Ishikawa (cell line): Measurements from ENCODE around the gene BRMS1L.

Source experiments
- CEBPB ChIP-seq: IDR thresholded peaks from 2 replicates; pipeline ENCODE4 v1.6.1; 2012
- CREB1 ChIP-seq: IDR thresholded peaks from 2 replicates; pipeline ENCODE4 v1.6.1; 2012; ENCODE audit warnings: low read depth
- EGR1 ChIP-seq: IDR thresholded peaks from 2 replicates; pipeline ENCODE4 v1.6.1; 2012
- EP300 ChIP-seq: IDR thresholded peaks from 2 replicates; pipeline ENCODE4 v1.6.1; 2012; ENCODE audit warnings: borderline replicate concordance
- FOXM1 ChIP-seq: IDR thresholded peaks from 2 replicates; pipeline ENCODE4 v1.6.1; 2012; ENCODE audit warnings: low read depth, borderline replicate concordance
- MAX ChIP-seq: IDR thresholded peaks from 2 replicates; pipeline ENCODE4 v1.6.1; 2012
- NFIC ChIP-seq: IDR thresholded peaks from 2 replicates; pipeline ENCODE4 v1.6.1; 2012
- RAD21 ChIP-seq: IDR thresholded peaks from 2 replicates; pipeline ENCODE4 v1.6.1; 2012; ENCODE audit warnings: low read depth
- REST ChIP-seq: IDR thresholded peaks from 2 replicates; pipeline ENCODE4 v1.6.1; 2012; ENCODE audit warnings: low read depth, mild to moderate bottlenecking
- TAF1 ChIP-seq: IDR thresholded peaks from 2 replicates; pipeline ENCODE4 v1.6.1; 2012; ENCODE audit warnings: low read depth, mild to moderate bottlenecking
- TCF12 ChIP-seq: IDR thresholded peaks from 2 replicates; pipeline ENCODE4 v1.6.1; 2012; ENCODE audit warnings: low read depth
- TEAD4 ChIP-seq: IDR thresholded peaks from 2 replicates; pipeline ENCODE4 v1.6.1; 2012
- USF1 ChIP-seq: IDR thresholded peaks from 2 replicates; pipeline ENCODE4 v1.6.1; 2012
- YY1 ChIP-seq: IDR thresholded peaks from 2 replicates; pipeline ENCODE4 v1.6.1; 2012; ENCODE audit warnings: low read depth
- ZBTB7A ChIP-seq: IDR thresholded peaks from 2 replicates; pipeline ENCODE4 v1.6.1; 2012; ENCODE audit warnings: low read depth

Gene BRMS1L

GRCh38 chr14:35826218-35826951 is at the start of gene BRMS1L:
Gene BRMS1L (plus strand): TSS chr14:35826338. CDS start chr14:35826517, 179 bp downstream.
- TF ChIP-seq CREB1 (peak; percentile 92), NFIC (peak; percentile 70), YY1 (0 out of 2 replicates have a peak, but pooled peaks have one; percentile 45), CEBPB (no peak), EGR1 (no peak), MAX (peak; percentile 69), FOXM1 (no peak; the same call in 1 of the 2 replicates), TAF1 (peak; percentile 42), EP300 (0 out of 2 replicates have a peak, but pooled peaks have one; percentile 40), ZBTB7A (peak; percentile 61; the same call in 1 of the 2 replicates), RAD21 (no peak; the same call in 1 of the 2 replicates), TCF12 (peak; percentile 51)

GRCh38 chr14:35776823-35777222 is 49.3 kb upstream of the BRMS1L start:
- TF ChIP-seq RAD21: no peak
- TF ChIP-seq NFIC: no peak
- no peak for TF ChIP-seq TEAD4
- no peak for TF ChIP-seq EP300
- TF ChIP-seq FOXM1: no peak
- TF ChIP-seq USF1: no peak
- TF ChIP-seq REST: no peak
- TF ChIP-seq EGR1: no peak
- TF ChIP-seq CREB1: no peak
- TF ChIP-seq YY1: no peak
- no peak for TF ChIP-seq MAX
- TF ChIP-seq ZBTB7A: no peak
- no peak for TF ChIP-seq CEBPB
- TF ChIP-seq TCF12: no peak
- no peak for TF ChIP-seq TAF1

GRCh38 chr14:35779368-35779767 is 46.8 kb upstream of the BRMS1L start:
- TF ChIP-seq REST (no peak), TAF1 (no peak), NFIC (no peak), USF1 (no peak), FOXM1 (no peak), CEBPB (no peak), TEAD4 (no peak), ZBTB7A (no peak), YY1 (no peak), EP300 (no peak), CREB1 (no peak), RAD21 (no peak), EGR1 (no peak), MAX (no peak), TCF12 (no peak)

GRCh38 chr14:35783699-35784098 is 42.4 kb upstream of the BRMS1L start:
- TF ChIP-seq CEBPB (no peak), ZBTB7A (no peak), RAD21 (no peak)

GRCh38 chr14:35786856-35787255 is 39.3 kb upstream of the BRMS1L start:
- TF ChIP-seq CEBPB (no peak), YY1 (no peak), USF1 (no peak)
